HAP-1 (cell line): Measurements from ENCODE around the gene ALPI.

Experiments
- DNase-seq, 2 experiments: peaks; one replicate each; pipeline ENCODE4 v3.0.0-alpha.2; 2016 to 2020; ENCODE audit warnings: low spot score in 2 of 2
- H3K27me3 ChIP-seq: fragments of 250-450 bp; sonication (Bioruptor Pico); 2 replicates; pipeline ENCODE4 v1.5.1; 2020; ENCODE audit warnings: low read depth, mild to moderate bottlenecking, moderate library complexity
- H3K36me3 ChIP-seq: fragments of 250-450 bp; sonication (Bioruptor Pico); replicated peaks from 2 replicates; pipeline ENCODE4 v1.5.1; 2020; ENCODE audit warnings: mild to moderate bottlenecking
- H3K4me1 ChIP-seq: fragments of 250-450 bp; sonication (Bioruptor Pico); 2 replicates; pipeline ENCODE4 v1.5.1; 2020; ENCODE audit warnings: mild to moderate bottlenecking
- H3K4me3 ChIP-seq: fragments of 250-450 bp; sonication (Bioruptor Pico); 2 replicates; pipeline ENCODE4 v1.5.1; 2020; ENCODE audit warnings: mild to moderate bottlenecking, moderate library complexity
- H3K9me3 ChIP-seq: fragments of 250-450 bp; sonication (Bioruptor Pico); 2 replicates; pipeline ENCODE4 v1.5.1; 2020; ENCODE audit warnings: mild to moderate bottlenecking, moderate library complexity
- in situ Hi-C: fragments of 300-500 bp; cut with MboI; formaldehyde crosslinking; loops from 3 replicates; pipeline ENCODE4 v1.14.3; 2020; ENCODE audit warnings: low sequenced_read_pairs, inconsistent platforms, mixed read lengths

Gene ALPI

DNA sequence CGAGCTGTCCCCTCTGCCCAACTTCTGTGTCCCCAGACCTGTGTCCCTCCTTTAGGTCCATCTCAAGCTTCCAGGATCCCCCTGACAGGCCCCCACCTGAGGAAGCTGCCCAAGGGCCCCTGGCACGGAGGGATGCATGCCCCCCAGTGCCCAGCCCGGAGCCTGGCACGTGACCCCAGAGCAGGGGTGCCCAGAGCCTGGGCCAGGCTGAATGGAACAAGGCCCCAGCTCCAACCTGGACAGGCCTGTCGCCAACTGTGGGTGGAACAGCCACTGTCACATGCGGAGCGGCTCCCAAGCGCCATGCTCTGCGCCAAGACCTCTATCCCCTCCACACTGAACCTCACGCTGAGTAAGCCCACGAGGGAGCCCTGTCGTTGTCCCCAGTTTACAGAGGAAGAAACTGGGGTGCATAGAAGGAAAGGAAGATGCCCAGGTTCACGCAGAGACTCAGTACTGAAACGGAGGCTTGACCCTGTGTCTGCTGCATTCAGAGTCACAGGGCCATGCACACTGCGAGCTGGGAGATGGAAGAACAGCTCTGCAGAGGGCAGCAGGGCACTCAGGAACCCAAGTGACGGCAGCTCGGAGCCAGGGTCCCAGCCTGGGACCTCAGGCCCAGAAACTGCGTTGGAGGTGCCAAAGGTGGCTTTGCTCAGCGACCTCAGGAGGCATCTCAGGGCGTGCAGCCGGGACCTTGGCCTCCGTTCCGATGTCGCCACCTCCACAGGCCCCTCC lies 37.2 kb downstream of the ALPI start:
- Histone ChIP-seq H3K27me3 (peaks cover 12% of the 10 kb centered on the region), H3K9me3 (no peaks in the 10 kb centered on the region), H3K36me3 (no peaks in the 10 kb centered on the region), H3K4me1 (no peaks in the 10 kb centered on the region), H3K4me3 (no peak overlapping the region)
- in situ Hi-C loops, result no loop called here
- no peak for DNase-seq

DNA sequence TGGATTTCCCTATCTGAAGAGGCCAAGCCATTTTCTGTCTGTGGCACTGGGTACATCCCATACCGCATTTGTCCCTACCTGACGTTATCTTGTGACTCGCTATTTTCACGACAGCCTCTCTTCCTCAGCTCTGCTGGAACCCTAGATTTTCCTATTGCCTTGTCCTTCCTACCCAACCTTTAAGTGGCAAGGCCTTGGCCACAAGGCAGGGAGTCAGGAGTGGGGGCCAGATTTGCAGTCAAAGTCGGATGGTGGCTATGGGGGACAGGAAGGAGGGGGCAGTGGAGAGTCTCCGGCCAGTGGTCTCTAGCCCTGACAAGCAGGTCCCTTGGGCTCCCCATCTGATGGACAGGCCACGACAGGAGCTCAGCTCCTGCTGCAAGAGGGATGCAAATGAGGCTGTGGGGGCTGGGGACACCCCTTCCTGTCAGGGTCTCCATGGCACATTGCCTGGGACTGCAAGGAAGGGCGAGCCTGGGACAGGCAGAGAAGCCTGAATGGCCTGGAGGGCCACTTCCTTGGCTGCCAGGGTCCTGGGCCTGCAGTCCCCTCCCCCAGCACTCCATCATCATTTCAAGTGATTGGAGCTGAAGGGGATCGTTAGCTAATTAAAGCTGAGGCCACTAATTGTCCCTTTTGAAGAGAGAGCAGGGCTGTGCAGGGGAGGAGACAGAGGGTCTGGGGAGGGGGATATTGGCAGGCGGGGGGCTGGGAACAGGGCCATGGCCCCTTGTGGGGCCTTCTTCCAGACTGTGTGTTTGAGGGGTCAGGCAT lies 37.9 kb downstream of the ALPI start:
- Histone ChIP-seq H3K4me3 (no peak overlapping the region), H3K9me3 (no peaks in the 10 kb centered on the region), H3K4me1 (no peaks in the 10 kb centered on the region), H3K27me3 (peaks cover 4% of the 10 kb centered on the region), H3K36me3 (no peaks in the 10 kb centered on the region)
- in situ Hi-C loops, result no loop called here
- no peak for DNase-seq

DNA sequence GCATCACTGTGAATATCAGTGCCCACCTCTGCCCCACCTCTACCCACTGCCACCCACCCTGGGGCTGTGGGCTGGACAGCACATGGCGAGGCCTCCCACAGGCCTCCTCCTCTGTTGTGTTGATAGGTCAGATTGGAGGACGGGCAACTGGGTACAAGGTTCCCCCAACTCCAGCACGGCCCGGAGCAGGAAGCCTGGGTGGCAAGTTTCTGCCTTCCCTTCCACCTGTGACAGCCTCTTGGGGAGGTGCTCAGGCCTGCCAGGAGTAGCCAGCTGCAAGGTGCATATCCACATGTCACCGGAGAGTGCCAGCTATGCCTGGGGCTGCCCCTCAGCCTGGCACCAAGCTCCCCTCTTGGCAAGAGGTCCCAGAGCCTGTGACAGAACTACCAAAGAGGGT lies 38.6 kb downstream of the ALPI start:
- Histone ChIP-seq H3K4me1 (no peaks in the 10 kb centered on the region), H3K36me3 (no peaks in the 10 kb centered on the region), H3K27me3 (no peaks in the 10 kb centered on the region), H3K4me3 (no peak overlapping the region), H3K9me3 (no peaks in the 10 kb centered on the region)
- in situ Hi-C loops, result no loop called here
- no peak for DNase-seq

DNA sequence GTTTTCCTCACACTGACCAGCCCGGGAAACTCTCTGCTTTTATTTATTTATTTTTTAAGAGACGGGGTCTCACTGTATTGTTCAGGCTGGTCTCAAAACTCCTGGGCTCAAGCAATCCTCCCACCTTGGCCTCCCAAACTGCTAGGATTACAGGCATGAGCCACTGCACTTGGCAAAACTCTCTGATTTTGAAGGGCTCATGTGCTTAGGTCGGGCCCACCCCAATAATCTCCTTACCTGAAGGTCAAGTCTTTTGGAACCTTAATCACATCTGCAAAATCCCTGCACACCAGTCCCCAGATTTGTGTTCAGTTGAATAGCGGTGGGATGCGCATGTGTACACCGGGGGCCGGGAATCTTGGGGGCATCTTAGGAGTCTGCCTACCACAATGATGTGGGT lies 39.3 kb downstream of the ALPI start:
- no peak for DNase-seq
- Histone ChIP-seq H3K4me1 (no peaks in the 10 kb centered on the region), H3K9me3 (no peaks in the 10 kb centered on the region), H3K4me3 (no peak overlapping the region), H3K27me3 (no peaks in the 10 kb centered on the region), H3K36me3 (no peaks in the 10 kb centered on the region)
- in situ Hi-C loops, result no loop called here

DNA sequence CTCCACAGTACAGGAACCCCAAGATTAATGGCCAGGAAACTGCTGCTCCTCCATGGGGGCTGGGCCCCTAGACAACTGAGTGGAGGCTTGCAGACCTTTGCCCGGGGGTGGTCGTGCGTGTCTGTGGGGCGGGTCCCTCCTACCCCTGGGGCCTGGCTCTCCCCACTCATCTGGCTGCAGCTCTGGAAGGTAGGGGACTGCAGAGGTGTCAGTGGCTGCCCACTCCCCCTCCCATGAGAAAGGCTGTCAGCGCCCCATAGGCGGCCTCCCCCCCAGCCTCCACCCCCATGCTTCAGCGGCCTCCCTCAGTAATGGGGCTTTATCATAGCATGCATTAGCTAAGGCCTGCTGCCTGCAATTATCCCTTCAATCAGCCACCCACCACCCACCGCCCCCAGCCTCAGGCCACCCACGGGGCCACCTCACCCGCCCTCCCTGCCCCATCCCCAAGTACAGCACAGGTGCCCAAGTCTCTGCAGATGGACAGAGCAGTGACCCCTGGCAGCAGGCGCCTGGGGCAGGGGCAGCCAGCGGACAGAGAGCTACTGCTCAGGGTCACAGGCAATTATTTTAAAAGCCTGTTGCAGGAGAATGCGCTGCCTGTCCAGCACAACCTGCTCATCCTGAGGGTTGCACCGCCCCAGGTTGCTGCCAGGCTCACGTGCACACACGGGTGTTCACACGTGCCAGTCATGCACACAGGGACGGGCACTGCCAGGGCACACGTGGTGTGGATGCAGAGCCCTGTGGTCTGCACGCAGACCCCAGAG lies 40.7 kb downstream of the ALPI start:
- in situ Hi-C loops, result no loop called here
- Histone ChIP-seq H3K4me3 (no peak overlapping the region), H3K36me3 (no peaks in the 10 kb centered on the region), H3K9me3 (no peaks in the 10 kb centered on the region), H3K27me3 (no peaks in the 10 kb centered on the region), H3K4me1 (peaks cover 6% of the 10 kb centered on the region; the same call in 1 of the 2 replicates)
- DNase-seq, result no peak

DNA sequence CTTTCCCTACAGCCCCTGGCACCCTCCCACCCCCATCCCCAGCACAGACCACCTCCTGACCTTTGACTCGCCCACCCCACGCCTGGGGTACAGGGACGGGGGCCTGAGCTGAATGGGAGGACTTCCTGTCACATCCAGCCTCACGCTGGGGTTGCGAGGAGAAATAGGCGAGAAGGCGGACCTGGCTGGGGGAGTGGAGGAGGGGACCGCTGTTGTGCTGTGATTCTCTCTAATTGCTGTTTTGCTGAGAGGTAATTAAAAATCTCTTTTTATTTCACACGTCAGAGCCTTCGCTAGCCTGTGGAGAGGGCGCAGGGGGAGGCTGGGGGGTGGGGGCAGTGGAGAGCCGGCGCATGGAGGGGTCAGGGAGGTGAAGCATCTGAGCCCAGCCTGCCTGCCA lies 41.4 kb downstream of the ALPI start:
- no peaks in the 10 kb centered on the region for H3K9me3 ChIP-seq
- no peaks in the 10 kb centered on the region for H3K36me3 ChIP-seq
- in situ Hi-C loops, result no loop called here
- DNase-seq, result no peak
- H3K4me3 ChIP-seq, result no peak overlapping the region
- no peaks in the 10 kb centered on the region for H3K27me3 ChIP-seq
- H3K4me1 ChIP-seq, result peaks cover 9% of the 10 kb centered on the region

DNA sequence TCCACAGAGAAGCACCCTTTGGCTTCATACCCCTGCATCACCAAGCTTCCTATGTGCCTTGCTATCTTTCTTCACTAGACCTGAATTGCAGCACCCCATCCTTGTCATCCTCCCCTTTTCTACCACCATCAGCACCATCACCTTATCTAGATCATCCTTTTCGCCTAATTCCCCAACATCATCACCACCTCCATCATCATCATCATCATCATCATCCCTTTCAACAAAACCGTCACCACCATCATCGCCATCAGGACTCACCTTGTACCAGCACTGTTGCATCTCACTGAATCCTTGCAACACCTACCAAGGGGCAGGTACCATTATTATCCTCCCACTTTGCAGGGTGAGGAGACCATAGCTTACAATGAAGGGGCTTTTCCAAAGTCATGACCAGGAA lies 42.5 kb downstream of the ALPI start:
- no peaks in the 10 kb centered on the region for H3K9me3 ChIP-seq
- in situ Hi-C loops, result no loop called here
- no peak for DNase-seq
- no peaks in the 10 kb centered on the region for H3K27me3 ChIP-seq
- no peaks in the 10 kb centered on the region for H3K36me3 ChIP-seq
- no peak overlapping the region for H3K4me3 ChIP-seq
- H3K4me1 ChIP-seq, result peaks cover 14% of the 10 kb centered on the region

DNA sequence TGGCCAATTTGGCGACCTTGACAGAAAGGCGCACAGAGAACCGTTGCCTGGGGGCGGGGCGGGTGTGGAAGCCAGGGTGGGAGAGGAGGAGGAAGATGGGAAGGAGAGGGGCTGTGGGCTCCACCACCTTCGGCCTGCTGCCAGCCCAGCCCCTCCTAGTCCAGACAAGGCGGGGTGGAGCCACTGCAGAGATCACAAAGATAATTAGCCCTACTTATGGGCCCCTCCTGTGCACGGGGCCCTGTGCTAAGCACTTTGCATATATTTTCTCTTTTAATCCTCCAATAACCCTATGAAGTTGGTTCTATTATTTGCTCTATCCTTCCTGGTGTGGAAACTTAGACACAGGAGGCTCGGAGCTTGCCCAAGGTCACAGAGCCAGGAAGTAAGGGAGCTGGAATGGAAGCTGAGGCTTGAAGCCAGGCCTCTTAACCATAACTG lies 45.4 kb downstream of the ALPI start:
- peaks cover 4% of the 10 kb centered on the region; the same call in 1 of the 2 replicates for H3K27me3 ChIP-seq
- DNase-seq, result peak; percentile 68 to 80
- no peaks in the 10 kb centered on the region for H3K36me3 ChIP-seq
- peaks cover 14% of the 10 kb centered on the region for H3K4me1 ChIP-seq
- in situ Hi-C loops, result no loop called here
- no peaks in the 10 kb centered on the region for H3K9me3 ChIP-seq
- H3K4me3 ChIP-seq, result no peak overlapping the region

DNA sequence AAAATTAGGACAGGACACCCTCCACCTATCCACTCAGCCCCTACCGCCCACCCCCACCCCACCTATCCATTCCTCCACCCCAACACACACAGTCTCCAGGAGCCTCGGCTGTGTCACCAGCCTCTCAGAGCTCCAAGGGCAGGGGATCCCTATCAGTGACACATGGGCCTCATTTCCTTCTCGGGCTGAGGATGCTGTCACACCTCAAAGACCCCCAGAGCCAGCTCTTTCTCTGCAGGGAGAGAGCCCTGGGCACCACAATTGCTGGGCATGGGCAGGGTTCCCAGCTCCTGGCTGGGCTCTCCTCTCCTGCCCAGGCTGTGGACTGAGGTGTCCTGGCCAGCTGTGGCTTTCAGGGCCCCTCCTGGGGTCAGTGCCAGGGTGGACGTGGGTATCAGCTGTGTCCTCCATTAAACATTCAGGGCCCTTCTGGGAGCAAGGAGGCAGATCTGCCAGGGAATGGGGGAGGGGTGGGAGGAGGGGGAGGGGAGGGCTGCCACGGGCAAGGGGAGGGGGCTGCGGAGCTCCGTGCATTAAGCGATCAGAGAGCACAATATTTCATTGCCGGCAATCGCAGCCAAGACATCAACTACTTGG lies 45.9 kb downstream of the ALPI start:
- H3K4me3 ChIP-seq, result no peak overlapping the region
- peaks cover 14% of the 10 kb centered on the region for H3K4me1 ChIP-seq
- peaks cover 4% of the 10 kb centered on the region; the same call in 1 of the 2 replicates for H3K27me3 ChIP-seq
- no peaks in the 10 kb centered on the region for H3K36me3 ChIP-seq
- no peak for DNase-seq
- no peaks in the 10 kb centered on the region for H3K9me3 ChIP-seq
- in situ Hi-C loops, result no loop called here

DNA sequence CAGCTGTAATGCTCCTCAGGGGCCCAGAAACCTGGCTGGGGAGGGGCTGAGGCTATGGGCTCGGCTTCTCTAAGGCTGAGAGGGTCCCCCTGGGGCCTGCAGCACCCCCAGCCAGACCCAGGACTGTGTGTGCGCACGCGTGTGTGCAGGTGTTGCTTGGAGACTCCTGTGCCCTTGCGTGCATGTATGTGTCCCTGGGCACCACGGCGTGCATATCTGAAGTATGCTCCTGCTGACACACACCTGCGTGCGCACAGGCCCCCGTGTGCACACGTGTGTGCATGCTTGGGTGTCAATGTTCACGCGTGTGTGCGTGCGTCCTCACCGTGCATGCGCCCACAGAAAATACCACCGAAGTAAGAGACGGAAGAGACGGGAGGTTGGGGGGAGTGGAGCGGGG lies 46.6 kb downstream of the ALPI start:
- in situ Hi-C loops, result no loop called here
- Histone ChIP-seq H3K27me3 (peaks cover 4% of the 10 kb centered on the region; the same call in 1 of the 2 replicates), H3K36me3 (no peaks in the 10 kb centered on the region), H3K4me1 (peaks cover 14% of the 10 kb centered on the region), H3K4me3 (no peak overlapping the region), H3K9me3 (no peaks in the 10 kb centered on the region)
- DNase-seq, result no peak

DNA sequence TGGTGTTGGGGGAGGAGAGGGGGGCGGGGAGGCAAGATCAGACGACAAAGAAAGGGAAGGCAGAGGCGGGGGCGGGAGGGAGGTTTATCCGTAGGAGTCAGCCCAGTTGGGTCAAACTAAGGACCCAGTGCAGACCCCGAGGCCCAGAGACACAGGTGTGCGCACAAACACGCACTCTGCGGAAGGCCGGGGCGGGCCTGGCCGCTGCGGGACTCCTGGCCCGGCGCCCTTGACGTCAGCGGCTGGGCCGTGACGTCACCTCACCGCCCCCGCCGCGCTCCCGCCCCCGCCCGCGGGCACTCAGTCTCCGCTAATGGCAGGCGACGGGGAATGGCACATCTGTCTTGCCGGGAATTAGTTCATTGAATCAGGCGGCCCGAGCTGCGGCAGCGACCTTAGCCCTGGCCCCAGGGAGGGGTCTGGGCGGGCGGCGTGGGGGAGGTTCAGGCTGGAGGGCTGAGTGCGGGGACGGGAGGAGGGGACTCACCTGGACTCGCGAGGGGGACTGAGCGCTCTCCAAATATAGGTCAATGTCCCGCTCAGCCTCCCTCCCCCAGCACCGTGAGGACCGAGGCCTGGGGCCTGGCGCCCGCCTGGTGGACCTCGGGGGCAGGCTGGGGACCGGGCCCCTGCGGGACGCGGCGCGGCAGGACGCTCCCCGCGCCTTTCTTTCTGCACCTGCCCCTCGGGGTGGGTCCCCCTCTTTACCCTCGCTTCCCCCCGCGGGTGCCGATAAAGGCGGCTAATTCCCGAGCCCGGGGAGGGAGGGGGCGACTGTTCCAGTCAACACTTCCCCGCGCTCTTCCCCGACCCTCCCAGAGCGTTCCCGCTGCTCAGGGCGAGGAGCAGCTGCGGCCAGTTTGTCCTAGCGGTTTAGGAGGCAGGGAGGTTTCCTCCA lies 47.2 kb downstream of the ALPI start:
- no peak for DNase-seq
- no peaks in the 10 kb centered on the region for H3K9me3 ChIP-seq

DNA sequence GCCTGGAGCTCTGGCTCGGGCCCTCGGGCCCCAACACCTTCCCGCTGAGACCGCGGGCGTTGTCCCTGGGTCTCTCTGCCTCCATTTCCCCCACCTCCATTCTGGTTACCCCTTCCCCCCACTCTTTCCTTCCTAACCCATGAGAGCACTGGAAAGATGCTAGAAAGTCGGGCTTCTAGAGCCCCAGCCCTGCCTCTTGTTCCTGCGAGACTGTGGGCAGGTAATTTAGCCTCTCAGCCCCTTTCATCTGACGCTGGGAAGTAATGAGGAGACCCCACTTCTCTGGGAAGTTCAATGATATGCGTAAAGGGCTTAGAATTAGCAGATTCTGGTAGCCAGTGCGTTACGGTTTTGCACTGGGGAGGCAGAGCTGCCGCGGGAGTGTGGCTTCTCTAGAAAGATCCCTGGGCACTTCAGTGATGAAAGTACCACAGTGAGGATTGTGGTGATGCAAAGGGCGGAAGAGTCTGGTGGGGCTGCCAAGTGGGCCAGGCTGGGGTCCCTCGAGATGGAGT lies 47.9 kb downstream of the ALPI start:
- in situ Hi-C loops, result no loop called here
- Histone ChIP-seq H3K36me3 (no peaks in the 10 kb centered on the region), H3K4me1 (peaks cover 14% of the 10 kb centered on the region), H3K9me3 (no peaks in the 10 kb centered on the region), H3K27me3 (peaks cover 4% of the 10 kb centered on the region; the same call in 1 of the 2 replicates), H3K4me3 (no peak overlapping the region)
- DNase-seq, result no peak

More for the DNA sequence above, 47.2 kb downstream of the ALPI start:
- Histone ChIP-seq H3K4me3 (no peak overlapping the region), H3K4me1 (peaks cover 14% of the 10 kb centered on the region), H3K36me3 (no peaks in the 10 kb centered on the region), H3K27me3 (peaks cover 4% of the 10 kb centered on the region; the same call in 1 of the 2 replicates)
- in situ Hi-C loops, result no loop called here
